AG04449 (cell line): ENCODE measurements around the gene STEAP2.
A peak's percentile ranks its signal among the peaks of the same experiment; 100 is the strongest.

ENCODE experiments used
- CTCF ChIA-PET: fragments of 350-600 bp; formaldehyde crosslinking; extraction: SDS; loops from one replicate; lab custom pipeline; 2021; ENCODE audit warnings: antibody characterized with exemption; lab: Yijun Ruan, JAX
- POLR2A ChIA-PET: fragments of 400-600, 350-600 bp; formaldehyde crosslinking; extraction: SDS; loops from one replicate; lab custom pipeline; 2020; ENCODE audit warnings: antibody characterized with exemption, inconsistent platforms; lab: Yijun Ruan, JAX
- DNase-seq: peaks from one replicate; pipeline ENCODE4 v3.0.0-alpha.2; 2010; ENCODE audit warnings: low read depth, low spot score
- H3K4me3 ChIP-seq: 2 replicates; pipeline ENCODE4 v1.5.1; 2011; ENCODE audit warnings: low read depth, mild to moderate bottlenecking, control low read depth, low read length
- CTCF ChIP-seq: IDR thresholded peaks from one replicate; pipeline ENCODE4 v1.5.1; 2011; ENCODE audit warnings: mild to moderate bottlenecking, moderate library complexity, low read length, control low read depth, inconsistent platforms; ENCODE audit not compliant: insufficient read depth; ENCODE audit errors: missing control alignments

Gene STEAP2

DNA sequence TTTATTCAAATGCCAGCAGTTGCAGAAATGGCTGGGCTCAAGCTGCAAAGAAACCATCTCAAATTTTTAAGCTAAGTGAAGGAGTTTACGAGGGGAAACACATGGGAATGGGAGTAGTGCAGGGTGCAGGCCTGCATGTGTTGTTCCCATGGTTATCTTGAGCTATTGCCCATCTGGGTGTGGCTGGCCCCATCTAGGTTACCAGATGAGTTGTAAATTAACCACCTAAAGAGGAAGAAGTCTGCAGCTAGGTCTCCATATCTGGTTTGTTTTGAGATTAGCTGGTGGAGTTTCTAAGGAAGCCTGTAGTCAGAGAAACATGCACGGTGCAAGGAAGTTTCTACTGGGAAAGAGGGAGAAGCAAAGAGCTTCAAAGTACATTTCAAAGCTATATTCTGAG is 23.3 kb upstream of the STEAP2 start:
- TF ChIP-seq CTCF = no peak
- H3K4me3 ChIP-seq = no peak overlapping the region
- CTCF ChIA-PET = interaction anchor here (0.7 to 1.8 kb wide), 4 partner anchors 23 to 240 kb away, joined by 3 to 4 read pairs (median 3); partner anchors contain the start of gene STEAP2
- no peak for DNase-seq
- POLR2A ChIA-PET = interaction anchor here (1.3 kb wide), 1 partner anchor 23 kb away, joined by 3 read pairs; the partner anchor contains the start of gene STEAP2

DNA sequence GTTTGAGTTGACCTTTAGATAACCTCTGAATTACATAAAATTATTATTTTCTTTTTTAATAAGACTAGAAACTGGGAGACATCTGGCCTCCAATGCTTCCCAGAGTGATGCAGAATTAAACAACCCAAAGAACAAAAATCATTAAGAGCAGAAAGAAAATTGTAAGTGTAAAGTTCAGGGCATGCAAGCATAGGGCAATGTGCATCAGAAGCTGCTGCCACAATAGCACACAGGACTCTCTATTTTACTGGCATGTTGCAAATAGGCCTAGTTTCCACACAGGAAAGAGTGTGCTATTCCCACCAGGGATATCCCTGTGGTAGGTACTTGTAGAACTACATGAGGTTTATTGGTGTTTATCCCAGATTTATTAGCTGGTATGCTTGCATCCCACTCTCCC is 20.5 kb upstream of the STEAP2 start:
- ChIA-PET CTCF (interaction anchor here (1.5 kb wide), 1 partner anchor 20 kb away, joined by 5 read pairs; the partner anchor contains the start of gene STEAP2), POLR2A (no interaction called here)
- no peak overlapping the region for H3K4me3 ChIP-seq
- DNase-seq = no peak
- TF ChIP-seq CTCF = no peak

DNA sequence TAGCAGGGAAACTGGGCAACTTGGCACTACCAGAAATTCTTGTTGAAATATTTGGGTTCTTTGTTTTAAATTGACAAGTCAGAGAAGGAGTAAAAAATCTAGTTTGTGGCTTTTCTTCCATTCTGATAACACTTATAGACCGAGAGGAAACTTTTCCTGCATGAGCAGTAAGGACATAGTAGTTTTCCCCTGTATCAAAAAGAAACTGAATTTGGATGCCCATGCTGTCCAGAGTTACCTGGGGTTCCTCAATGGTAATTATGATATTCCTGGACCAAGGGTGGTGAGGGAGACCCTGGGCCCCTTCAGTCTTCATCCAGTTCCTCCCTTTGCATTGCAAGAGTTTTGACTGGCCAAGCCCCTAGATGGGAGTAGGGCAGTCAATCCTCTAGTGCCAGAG is 19.9 kb upstream of the STEAP2 start:
- DNase-seq = no peak
- TF ChIP-seq CTCF = no peak
- ChIA-PET CTCF (interaction anchor here (1.5 kb wide), 1 partner anchor 20 kb away, joined by 5 read pairs; the partner anchor contains the start of gene STEAP2), POLR2A (no interaction called here)
- H3K4me3 ChIP-seq = no peak overlapping the region

- CTCF ChIA-PET = interaction anchor here (1.3 to 4.6 kb wide), 3 partner anchors 14 to 39 kb away, joined by 3 to 32 read pairs (median 5); partner anchors contain the start of genes STEAP1 and STEAP2
- POLR2A ChIA-PET = interaction anchor here (1.2 kb wide), 2 partner anchors 18 to 39 kb away, joined by 5 to 9 read pairs; partner anchors contain the start of genes STEAP1 and STEAP2
- no peak overlapping the region for H3K4me3 ChIP-seq
- peak; percentile 50 for DNase-seq
- no peak for TF ChIP-seq CTCF
Measured at GRCh38 chr7:90192876-90193750, 18.4 kb upstream of the STEAP2 start.

GRCh38 chr7:90194911-90195809 is 16.4 kb upstream of the STEAP2 start:
- no peak overlapping the region for H3K4me3 ChIP-seq
- no peak for TF ChIP-seq CTCF
- no peak for DNase-seq
- ChIA-PET CTCF (interaction anchor here (0.8 to 4.6 kb wide), 4 partner anchors 16 to 151 kb away, joined by 3 to 32 read pairs (median 4); partner anchors contain the start of genes STEAP1 and STEAP2), POLR2A (interaction anchor here (1.3 kb wide), 1 partner anchor 16 kb away, joined by 5 read pairs; the partner anchor contains the start of gene STEAP2)
